Stimulated activated CD8-positive, alpha-beta memory T cell treated with anti-CD3 and anti-CD28 coated beads, Interleukin-15, amount 100 ng/mL, for 24 hours (primary cell): ENCODE results near the gene TAF8.
"Not testable (repeated sequence)": the region's sequence is repeated elsewhere in the genome, so short reads cannot be mapped to it uniquely, and the experiment has no call there.

Source experiments
- DNase-seq: peaks from one replicate; pipeline ENCODE4 v3.0.0-alpha.2; 2020; ENCODE audit warnings: low read depth

The TAF8 gene, protein sequence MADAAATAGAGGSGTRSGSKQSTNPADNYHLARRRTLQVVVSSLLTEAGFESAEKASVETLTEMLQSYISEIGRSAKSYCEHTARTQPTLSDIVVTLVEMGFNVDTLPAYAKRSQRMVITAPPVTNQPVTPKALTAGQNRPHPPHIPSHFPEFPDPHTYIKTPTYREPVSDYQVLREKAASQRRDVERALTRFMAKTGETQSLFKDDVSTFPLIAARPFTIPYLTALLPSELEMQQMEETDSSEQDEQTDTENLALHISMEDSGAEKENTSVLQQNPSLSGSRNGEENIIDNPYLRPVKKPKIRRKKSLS

DNA sequence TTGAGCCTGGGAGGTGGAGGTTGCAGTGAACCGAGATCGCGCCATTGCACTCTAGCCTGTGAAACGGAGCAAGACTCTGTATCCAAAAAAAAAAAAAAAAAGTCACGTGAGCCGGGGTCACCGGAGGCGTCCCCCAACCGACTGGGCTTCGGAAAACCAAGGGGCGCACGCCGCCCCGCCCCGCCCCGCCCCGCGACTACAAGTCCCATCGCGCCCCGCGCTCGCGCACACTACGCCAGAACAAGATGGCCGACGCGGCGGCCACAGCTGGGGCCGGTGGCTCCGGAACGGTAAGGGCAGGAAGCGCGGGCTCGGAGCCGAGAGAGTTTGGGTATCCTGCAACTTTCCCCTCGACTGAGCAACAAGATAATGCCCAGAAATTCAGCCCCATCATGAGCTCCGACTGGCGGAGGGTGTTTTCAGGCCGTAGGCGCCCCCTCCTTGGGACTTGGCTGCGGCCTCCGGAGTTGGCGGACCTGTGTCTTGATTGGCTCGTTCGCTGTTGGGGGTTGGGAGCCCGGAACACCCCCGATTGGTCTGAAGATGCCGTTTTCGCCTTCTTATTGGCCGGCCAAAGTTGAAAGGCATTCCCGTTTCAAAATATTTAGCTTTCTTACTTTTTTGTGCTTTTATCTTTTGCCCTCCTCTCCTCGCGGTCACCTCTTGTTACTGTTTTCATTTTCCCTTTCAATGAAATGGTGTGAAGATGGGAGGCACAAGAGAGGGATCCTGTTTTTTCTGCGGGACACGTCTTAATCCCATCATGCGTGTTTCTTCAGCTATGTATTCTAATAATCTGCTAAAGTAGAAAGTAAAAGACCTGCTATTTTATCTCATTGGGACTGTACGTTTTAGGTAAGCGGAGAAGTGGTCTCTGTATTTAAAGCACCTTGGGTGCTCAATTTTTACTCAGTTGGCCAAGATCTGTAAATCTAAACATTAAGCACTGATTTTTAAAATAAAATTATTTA is at the start of gene TAF8:
TAF8 (plus strand) TSS at position 228 of the 971 bp plus-strand sequence; CDS start at position 246, 18 bp downstream.
- DNase-seq = peak; percentile 77

GRCh38 chr6:42001506-42001905 is 48.8 kb upstream of the TAF8 start:
- no peak for DNase-seq

DNA sequence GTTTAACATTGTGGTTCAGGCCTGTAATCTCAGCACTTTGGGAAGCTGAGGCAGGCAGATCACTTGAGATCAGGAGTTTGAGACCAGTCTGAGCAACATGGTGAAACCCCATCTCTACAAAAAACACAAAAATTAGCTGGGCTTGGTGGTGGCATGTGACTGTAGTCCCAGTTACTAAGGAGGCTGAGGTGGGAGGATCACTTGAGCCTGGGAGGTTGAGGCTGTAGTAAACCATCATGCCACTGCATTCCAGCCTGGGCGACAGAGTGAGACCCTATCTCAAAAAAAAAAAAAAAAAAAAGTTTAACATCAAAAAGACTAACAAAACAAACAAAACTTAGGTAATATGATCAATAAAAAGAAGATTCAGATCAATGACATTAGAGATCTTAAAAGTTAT is 46.7 kb upstream of the TAF8 start:
- DNase-seq = not testable (repeated sequence)

GRCh38 chr6:42007286-42008137 is 42.8 kb upstream of the TAF8 start:
- no peak for DNase-seq

DNA sequence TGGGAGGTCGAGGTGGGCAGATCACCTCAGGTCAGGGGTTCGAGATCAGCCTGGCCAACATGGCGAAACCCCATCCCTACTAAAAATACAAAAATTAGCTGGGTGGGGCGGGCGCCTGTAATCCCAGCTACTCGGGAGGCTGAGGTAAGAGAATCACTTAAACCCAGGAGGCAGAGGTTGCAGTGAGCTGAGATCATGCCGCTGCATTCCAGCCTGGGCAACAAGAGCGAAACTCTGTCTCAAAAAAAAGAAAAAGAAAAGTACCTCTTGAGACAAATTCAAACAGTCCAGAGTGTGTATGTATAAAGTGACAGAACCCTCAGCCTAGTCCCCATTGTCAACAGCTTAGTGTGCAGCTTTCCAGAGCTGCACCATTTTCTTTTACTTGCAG is 42.2 kb upstream of the TAF8 start:
- not testable (repeated sequence) for DNase-seq

GRCh38 chr6:42009844-42010184 is 40.5 kb upstream of the TAF8 start:
- DNase-seq = no peak

GRCh38 chr6:42010185-42010891 is 40.0 kb upstream of the TAF8 start:
- no peak for DNase-seq

GRCh38 chr6:42010909-42011308 is 39.4 kb upstream of the TAF8 start:
- no peak for DNase-seq

DNA sequence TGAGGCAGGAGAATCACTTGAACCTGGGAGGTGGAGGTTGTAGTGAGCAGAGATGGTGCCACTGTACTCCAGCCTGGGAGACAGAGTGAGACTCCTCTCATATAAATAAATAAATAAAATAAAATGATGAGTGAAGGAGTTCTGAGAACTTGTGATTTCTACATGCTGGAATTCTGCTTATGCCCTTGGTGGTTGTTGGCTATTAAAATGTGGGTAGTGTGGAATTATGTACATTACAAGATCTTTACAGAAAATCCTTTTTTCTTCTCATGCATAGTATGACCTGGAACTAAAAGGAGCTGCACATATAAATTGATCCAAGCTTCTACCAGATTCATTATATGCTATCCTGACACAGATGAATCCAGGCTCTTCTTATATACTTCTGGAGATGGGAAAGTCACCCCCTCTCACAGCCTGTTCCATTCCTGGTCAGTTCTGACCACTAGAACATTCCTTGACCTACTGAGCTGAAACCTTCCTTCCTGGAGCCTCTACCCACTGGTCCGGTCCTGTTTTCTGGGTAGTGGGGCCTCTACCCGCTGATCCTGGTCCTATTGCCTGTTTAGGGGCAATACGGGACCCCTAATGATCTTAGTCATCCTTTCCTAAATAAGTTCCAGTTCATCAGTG is 37.7 kb upstream of the TAF8 start:
- no peak for DNase-seq

DNA sequence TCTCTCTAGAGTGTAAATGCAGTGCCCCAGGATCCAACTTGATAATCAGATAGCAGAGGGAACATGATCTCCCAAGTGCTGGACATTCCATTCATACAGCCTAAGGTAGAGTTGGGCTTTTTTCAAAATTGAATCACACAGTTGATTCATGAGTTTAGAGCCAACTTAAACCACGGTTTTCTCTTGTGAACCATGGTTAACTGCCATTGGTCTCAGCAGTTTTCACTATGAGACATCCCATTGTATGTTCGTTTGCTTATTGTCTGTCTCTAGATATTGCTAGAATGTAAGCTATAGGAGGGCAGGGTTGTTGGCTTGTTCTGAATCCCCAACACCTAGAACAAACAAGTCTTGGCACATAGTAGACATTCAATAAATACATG is 37.2 kb upstream of the TAF8 start:
- DNase-seq = no peak

- DNase-seq = no peak
These were observed 33.2 kb upstream of the TAF8 start for GRCh38 chr6:42017021-42017643.

GRCh38 chr6:42020967-42021366 is 29.4 kb upstream of the TAF8 start:
- no peak for DNase-seq

DNA sequence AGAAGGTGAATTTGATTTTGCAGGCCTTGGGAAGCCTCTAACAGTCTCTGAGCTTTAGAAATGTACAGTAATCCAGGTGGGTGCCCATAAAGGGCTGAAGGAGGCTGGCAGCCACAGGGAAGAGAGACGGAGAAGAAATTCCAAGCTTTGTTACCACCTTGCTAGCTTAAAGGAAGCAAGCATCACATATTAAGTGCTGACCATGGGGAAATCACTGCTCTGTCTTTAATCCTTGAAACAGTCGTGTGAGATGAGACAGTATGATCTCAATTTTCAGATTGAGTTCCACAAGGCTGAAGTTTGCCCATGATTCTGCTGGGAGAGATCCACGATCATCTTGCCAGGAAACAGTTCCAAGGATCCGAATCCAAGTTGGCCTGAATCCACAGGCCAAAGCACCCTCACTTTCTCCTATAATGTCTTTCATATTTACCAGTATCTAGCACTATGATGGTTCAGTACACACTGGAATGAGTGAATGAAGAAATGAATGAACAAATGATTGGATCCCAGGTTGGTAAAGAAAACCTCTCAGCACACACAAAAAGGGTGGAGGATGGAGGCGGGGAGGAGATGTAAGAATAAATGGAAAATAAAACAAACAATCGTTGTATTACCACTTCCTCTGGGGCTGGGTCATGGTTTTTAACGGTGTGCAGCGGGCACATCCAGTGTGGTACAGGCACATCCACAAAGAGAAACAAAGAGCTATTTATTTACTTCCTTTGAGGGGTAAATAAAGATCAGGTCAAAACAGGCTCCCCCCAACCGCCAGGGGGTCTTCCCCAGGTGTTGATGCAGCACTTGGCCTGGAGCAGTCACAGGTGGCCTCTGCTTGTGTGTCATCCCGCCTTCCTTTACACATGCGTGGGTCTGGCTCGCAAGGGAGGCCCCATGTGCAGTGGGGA is 28.2 kb upstream of the TAF8 start:
- DNase-seq = no peak

DNA sequence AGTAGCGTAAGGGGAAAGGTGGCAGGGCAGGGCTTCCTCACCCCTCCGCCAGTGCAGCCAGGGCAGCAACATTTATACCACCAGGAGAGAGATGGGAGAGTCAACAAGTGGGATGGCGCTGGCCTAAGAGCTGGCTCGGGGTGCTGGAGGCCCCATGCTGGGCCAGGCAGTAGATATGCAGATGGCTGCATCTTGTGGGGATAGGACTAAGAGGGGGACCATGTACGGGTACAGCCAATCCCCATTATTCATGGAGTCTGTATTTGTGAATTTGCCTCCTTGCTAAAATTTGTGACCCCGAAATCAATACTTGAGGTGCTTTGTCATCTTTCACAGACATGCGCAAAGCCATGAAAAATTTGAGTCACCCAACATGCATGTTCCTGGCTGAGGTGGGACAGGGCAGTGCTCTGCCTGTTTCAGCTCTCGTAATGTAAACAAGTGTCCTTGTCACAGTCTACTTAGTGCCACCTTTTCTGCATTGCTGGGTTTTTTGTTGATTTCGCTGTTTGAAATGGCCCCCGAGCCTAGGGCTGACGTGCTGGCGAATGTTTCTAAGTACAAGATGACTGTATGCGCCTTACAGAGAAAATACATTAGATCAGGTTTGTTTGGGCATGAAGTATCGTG is 27.5 kb upstream of the TAF8 start:
- no peak for DNase-seq

DNA sequence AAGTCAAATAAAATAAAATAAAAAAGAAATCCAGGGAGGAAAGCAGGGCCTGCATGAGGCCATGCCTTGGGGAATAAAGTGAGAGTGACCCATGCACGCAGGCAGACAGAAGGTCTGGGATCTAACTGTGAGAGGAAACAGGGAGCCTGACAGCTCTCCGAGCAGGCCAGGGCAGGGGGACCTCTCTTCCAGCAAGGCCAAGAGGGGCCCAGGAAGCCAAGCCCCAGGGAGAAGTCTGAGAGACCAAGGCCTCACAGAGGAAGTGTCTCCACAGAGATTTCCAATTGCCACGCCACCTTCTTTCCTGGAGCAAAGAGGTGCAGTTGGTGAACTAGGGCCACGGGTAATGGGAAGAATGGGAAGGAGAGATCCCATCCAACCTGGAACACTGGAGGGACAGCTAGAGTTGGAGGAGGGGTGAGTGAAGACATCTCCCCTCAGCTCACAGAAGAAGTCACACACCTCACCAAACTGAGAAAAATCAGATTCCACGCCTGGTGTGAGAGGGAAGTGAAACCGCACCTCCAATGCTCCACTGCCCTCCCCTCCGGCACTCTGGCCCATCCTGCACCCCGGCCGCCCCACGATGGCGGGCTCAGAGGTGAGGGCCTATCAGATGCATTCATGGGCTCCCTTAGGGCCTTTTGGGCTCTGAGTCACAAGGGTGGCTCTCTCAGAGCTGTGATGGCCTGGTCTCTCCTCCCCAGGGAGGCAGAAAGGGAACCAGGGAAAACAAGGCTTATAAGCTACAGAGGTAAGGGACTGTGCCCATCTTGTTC is 25.1 kb upstream of the TAF8 start:
- DNase-seq = no peak

- no peak for DNase-seq
These were observed 24.5 kb upstream of the TAF8 start for GRCh38 chr6:42025845-42026243.

GRCh38 chr6:42026540-42026939 is 23.8 kb upstream of the TAF8 start:
- DNase-seq = no peak
